Vagina (tissue), 2 donors: ENCODE data around the gene MMEL1. TPM values are rescaled to one million over a fixed set of nuclear protein-coding genes. Genes with fewer than 3 reads are reported as not detected.

Source experiments
- DNase-seq, 2 donors: peaks; one replicate each; pipeline ENCODE4 v3.0.0-alpha.2; 2017; ENCODE audit errors: extremely low spot score in 2 of 2
- H3K27ac ChIP-seq: fragments of 200-600 bp; sonication (generic); one replicate; pipeline ENCODE4 v1.5.1; 2019
- H3K27me3 ChIP-seq: fragments of 200-600 bp; sonication (generic); one replicate; pipeline ENCODE4 v1.5.1; 2019
- H3K36me3 ChIP-seq, 2 donors: fragments of 200-600 bp; sonication (generic); one replicate each; pipeline ENCODE4 v1.5.1; 2017 to 2019
- H3K4me1 ChIP-seq: fragments of 200-600 bp; sonication (generic); one replicate; pipeline ENCODE4 v1.5.1; 2019
- H3K4me3 ChIP-seq, 2 donors: fragments of 200-600 bp; sonication (generic); 1 replicate in 1 of 2; 2 replicates in 1 of 2; pipeline ENCODE4 v1.5.1; 2016 to 2019
- H3K9me3 ChIP-seq: fragments of 200-600 bp; sonication (generic); one replicate; pipeline ENCODE4 v1.5.1; 2019
- POLR2A ChIP-seq, 2 donors: fragments of 450-650 bp; IDR thresholded peaks; one replicate each; pipeline ENCODE4 v1.6.1; 2017; ENCODE audit warnings: antibody characterized with exemption in 2 of 2, mild to moderate bottlenecking in 2 of 2, moderate library complexity in 2 of 2
- POLR2AphosphoS5 ChIP-seq, 2 donors: sonication (generic); formaldehyde crosslinking; IDR thresholded peaks; one replicate each; pipeline ENCODE4 v1.9.0; 2017; ENCODE audit warnings: antibody characterized with exemption in 2 of 2, mild to moderate bottlenecking in 2 of 2, low read depth in 1 of 2; ENCODE audit not compliant: insufficient read depth in 1 of 2
- intact Hi-C: fragments of 100-400 bp; cut with DNase I; formaldehyde crosslinking; loops from one replicate; pipeline ENCODE4 v1.15.1; 2023
- total RNA-seq: library from RNA; depleted of rRNA; stranded (reverse); fragments of >200 nt; gene quantifications from one replicate; pipeline ENCODE4 v1.2.3, GENCODE V29; 2016
- TF ChIP-seq, protein P1 (sequence below), 3 experiments: fragments of 450-650 bp in 2 of 3; fragments of 200-600 bp in 1 of 3; sonication (generic) in 1 of 3; IDR thresholded peaks; one replicate each; pipeline ENCODE4 v1.5.1; 2017 to 2019; ENCODE audit warnings: antibody characterized with exemption in 3 of 3, mild to moderate bottlenecking in 2 of 3, moderate library complexity in 2 of 3

The MMEL1 gene
- total RNA-seq, 1 donor from 2014 or later = 4.4 TPM

DNA sequence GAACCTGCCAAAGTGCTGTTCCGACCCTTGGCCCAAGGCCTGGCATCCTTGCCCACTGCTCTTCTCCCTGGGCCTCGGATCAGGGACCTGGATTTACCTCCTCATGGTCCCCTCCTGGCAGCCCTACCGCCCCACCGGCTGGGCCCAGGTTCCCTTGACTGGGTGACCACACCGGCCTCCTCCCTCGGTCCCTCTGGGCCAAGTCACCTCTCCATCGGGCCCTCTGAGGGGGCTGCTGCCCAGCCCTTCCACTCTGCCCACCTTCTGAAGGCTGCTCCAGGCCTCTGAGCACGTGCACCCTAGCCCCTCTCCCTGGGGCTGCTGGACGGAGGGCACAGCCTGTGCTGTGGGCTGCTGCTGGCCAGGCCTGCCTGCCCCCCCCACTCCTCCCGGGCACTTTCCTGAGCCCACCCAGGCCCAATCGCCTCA lies 9.3 kb upstream of the MMEL1 start:
- TF ChIP-seq POLR2A (IDR thresholded peaks at IDR 0.05) (no peak), POLR2AphosphoS5 (IDR thresholded peaks at IDR 0.05; ENCODE audit: insufficient read depth in 1 of 2, low read depth in 1 of 2) (no peak)
- TF ChIP-seq, protein P1, sequence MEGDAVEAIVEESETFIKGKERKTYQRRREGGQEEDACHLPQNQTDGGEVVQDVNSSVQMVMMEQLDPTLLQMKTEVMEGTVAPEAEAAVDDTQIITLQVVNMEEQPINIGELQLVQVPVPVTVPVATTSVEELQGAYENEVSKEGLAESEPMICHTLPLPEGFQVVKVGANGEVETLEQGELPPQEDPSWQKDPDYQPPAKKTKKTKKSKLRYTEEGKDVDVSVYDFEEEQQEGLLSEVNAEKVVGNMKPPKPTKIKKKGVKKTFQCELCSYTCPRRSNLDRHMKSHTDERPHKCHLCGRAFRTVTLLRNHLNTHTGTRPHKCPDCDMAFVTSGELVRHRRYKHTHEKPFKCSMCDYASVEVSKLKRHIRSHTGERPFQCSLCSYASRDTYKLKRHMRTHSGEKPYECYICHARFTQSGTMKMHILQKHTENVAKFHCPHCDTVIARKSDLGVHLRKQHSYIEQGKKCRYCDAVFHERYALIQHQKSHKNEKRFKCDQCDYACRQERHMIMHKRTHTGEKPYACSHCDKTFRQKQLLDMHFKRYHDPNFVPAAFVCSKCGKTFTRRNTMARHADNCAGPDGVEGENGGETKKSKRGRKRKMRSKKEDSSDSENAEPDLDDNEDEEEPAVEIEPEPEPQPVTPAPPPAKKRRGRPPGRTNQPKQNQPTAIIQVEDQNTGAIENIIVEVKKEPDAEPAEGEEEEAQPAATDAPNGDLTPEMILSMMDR (IDR thresholded peaks at IDR 0.05) = no peak
- intact Hi-C loops = loop anchor here (5.0 to 10.0 kb wide), 2 partner anchors 50 to 227 kb away; partner anchors contain the start of gene PEX10
- Histone ChIP-seq H3K4me3 (peak overlapping the region; percentile 81 to 85), H3K36me3 (no peaks in the 10 kb centered on the region), H3K27ac (peak overlapping the region; percentile 84), H3K9me3 (peaks cover 4% of the 10 kb centered on the region), H3K4me1 (peaks cover 25% of the 10 kb centered on the region), H3K27me3 (no peaks in the 10 kb centered on the region)
- no peak for DNase-seq

GRCh38 chr1:2641381-2642130 lies 8.7 kb upstream of the MMEL1 start:
- no peak for DNase-seq
- no peak for TF ChIP-seq POLR2A (IDR thresholded peaks at IDR 0.05)
- peak overlapping the region; percentile 81 to 85 for H3K4me3 ChIP-seq
- peaks cover under 1% of the 10 kb centered on the region for H3K9me3 ChIP-seq
- peaks cover 25% of the 10 kb centered on the region for H3K4me1 ChIP-seq
- no peaks in the 10 kb centered on the region for H3K36me3 ChIP-seq
- intact Hi-C loops = loop anchor here (5.0 to 10.0 kb wide), 2 partner anchors 49 to 227 kb away; partner anchors contain the start of gene PEX10
- H3K27me3 ChIP-seq = no peaks in the 10 kb centered on the region
- H3K27ac ChIP-seq = peak overlapping the region; percentile 84

- peaks cover 25% of the 10 kb centered on the region for H3K4me1 ChIP-seq
- TF ChIP-seq, protein P1 (IDR thresholded peaks at IDR 0.05) = no peak
- TF ChIP-seq POLR2A (IDR thresholded peaks at IDR 0.05) (no peak), POLR2AphosphoS5 (IDR thresholded peaks at IDR 0.05; ENCODE audit: insufficient read depth in 1 of 2, low read depth in 1 of 2) (no peak)
- no peaks in the 10 kb centered on the region for H3K27me3 ChIP-seq
- DNase-seq = no peak
- no peak overlapping the region for H3K4me3 ChIP-seq
- intact Hi-C loops = loop anchor here (5.0 to 10.0 kb wide), 2 partner anchors 48 to 226 kb away; partner anchors contain the start of gene PEX10
- no peaks in the 10 kb centered on the region for H3K36me3 ChIP-seq
- H3K9me3 ChIP-seq = no peaks in the 10 kb centered on the region
- H3K27ac ChIP-seq = no peak overlapping the region
Observed at GRCh38 chr1:2640626-2641025, 7.8 kb upstream of the MMEL1 start.

- no peak overlapping the region for H3K27ac ChIP-seq
- peaks cover 25% of the 10 kb centered on the region for H3K4me1 ChIP-seq
- intact Hi-C loops = loop anchor here (5.0 to 10.0 kb wide), 2 partner anchors 48 to 225 kb away; partner anchors contain the start of gene PEX10
- no peaks in the 10 kb centered on the region for H3K27me3 ChIP-seq
- H3K4me3 ChIP-seq = no peak overlapping the region
- H3K9me3 ChIP-seq = no peaks in the 10 kb centered on the region
- H3K36me3 ChIP-seq = no peaks in the 10 kb centered on the region
- TF ChIP-seq, protein P1 (IDR thresholded peaks at IDR 0.05) = no peak
- no peak for TF ChIP-seq POLR2AphosphoS5 (IDR thresholded peaks at IDR 0.05; ENCODE audit: insufficient read depth in 1 of 2, low read depth in 1 of 2)
- TF ChIP-seq POLR2A (IDR thresholded peaks at IDR 0.05) = no peak
- no peak for DNase-seq
Observed at GRCh38 chr1:2639607-2640521, 7.0 kb upstream of the MMEL1 start.

GRCh38 chr1:2639203-2639602 lies 6.4 kb upstream of the MMEL1 start:
- Histone ChIP-seq H3K27me3 (no peaks in the 10 kb centered on the region), H3K9me3 (no peaks in the 10 kb centered on the region), H3K36me3 (no peaks in the 10 kb centered on the region), H3K27ac (no peak overlapping the region), H3K4me3 (no peak overlapping the region), H3K4me1 (peaks cover 25% of the 10 kb centered on the region)
- no peak for DNase-seq
- TF ChIP-seq POLR2A (IDR thresholded peaks at IDR 0.05) (no peak), POLR2AphosphoS5 (IDR thresholded peaks at IDR 0.05; ENCODE audit: insufficient read depth in 1 of 2, low read depth in 1 of 2) (no peak)
- TF ChIP-seq, protein P1 (IDR thresholded peaks at IDR 0.05) = no peak
- intact Hi-C loops = no loop called here
